Activated CD4-positive, alpha-beta T cell treated with anti-CD3 and anti-CD28 coated beads for 4 hours (primary cell): ENCODE data around the gene MDFIC2.
"Not testable (repeated sequence)": the region's sequence is repeated elsewhere in the genome, so short reads cannot be mapped to it uniquely, and the experiment has no call there.

Source experiments
- DNase-seq, 2 donors: peaks; one replicate each; pipeline ENCODE4 v3.0.0-alpha.2; 2020

Gene MDFIC2

GRCh38 chr3:70312336-70312735 lies at the start of gene MDFIC2:
Gene MDFIC2, minus strand, starts transcription at chr3:70312638. Its CDS starts 665 bp downstream, at chr3:70311973.
- no peak for DNase-seq

- DNase-seq, result no peak
Measured at GRCh38 chr3:70360979-70361760, 48.7 kb upstream of the MDFIC2 start.

GRCh38 chr3:70359711-70360110 lies 47.3 kb upstream of the MDFIC2 start:
- no peak for DNase-seq

- DNase-seq, result no peak
Measured at GRCh38 chr3:70358978-70359580, 46.6 kb upstream of the MDFIC2 start.

- DNase-seq, result no peak
Measured at GRCh38 chr3:70352215-70352614, 39.8 kb upstream of the MDFIC2 start.

GRCh38 chr3:70342149-70342548 lies 29.7 kb upstream of the MDFIC2 start:
- DNase-seq, result no peak

GRCh38 chr3:70336885-70337284 lies 24.4 kb upstream of the MDFIC2 start:
- not testable (repeated sequence) for DNase-seq

GRCh38 chr3:70333080-70333479 lies 20.6 kb upstream of the MDFIC2 start:
- no peak for DNase-seq

GRCh38 chr3:70315021-70315420 lies 2.6 kb upstream of the MDFIC2 start:
- no peak for DNase-seq

- no peak for DNase-seq
Measured at GRCh38 chr3:70310809-70311208, 1.6 kb downstream of the MDFIC2 start.

GRCh38 chr3:70309591-70309990 lies 2.8 kb downstream of the MDFIC2 start:
- no peak for DNase-seq

- DNase-seq, result no peak
Measured at GRCh38 chr3:70308760-70309159, 3.7 kb downstream of the MDFIC2 start.

GRCh38 chr3:70306736-70307135 lies 5.7 kb downstream of the MDFIC2 start:
- no peak for DNase-seq

- no peak for DNase-seq
Measured at GRCh38 chr3:70298385-70298784, 14.1 kb downstream of the MDFIC2 start.

GRCh38 chr3:70291097-70291482 lies 21.3 kb downstream of the MDFIC2 start:
- no peak for DNase-seq

GRCh38 chr3:70290431-70291096 lies 21.9 kb downstream of the MDFIC2 start:
- DNase-seq, result not testable (repeated sequence)

- no peak for DNase-seq
Measured at GRCh38 chr3:70281663-70282062, 30.8 kb downstream of the MDFIC2 start.

GRCh38 chr3:70277304-70277703 lies 35.1 kb downstream of the MDFIC2 start:
- no peak for DNase-seq

- DNase-seq, result no peak
Measured at GRCh38 chr3:70276901-70277300, 35.5 kb downstream of the MDFIC2 start.

- DNase-seq, result no peak
Measured at GRCh38 chr3:70273492-70273891, 38.9 kb downstream of the MDFIC2 start.

GRCh38 chr3:70272798-70273197 lies 39.6 kb downstream of the MDFIC2 start:
- DNase-seq, result no peak

GRCh38 chr3:70264122-70264780 lies 48.2 kb downstream of the MDFIC2 start:
- DNase-seq, result no peak

- DNase-seq, result no peak
Measured at GRCh38 chr3:70261283-70261682, 51.2 kb downstream of the MDFIC2 start.

- no peak for DNase-seq
Measured at GRCh38 chr3:70256566-70256965, 55.9 kb downstream of the MDFIC2 start.
